Stimulated activated CD8-positive, alpha-beta memory T cell treated with anti-CD3 and anti-CD28 coated beads, Interleukin-7, amount 100 ng/mL, for 4 hours (primary cell): ENCODE results near the gene MGAT4C.

Source experiments
- DNase-seq, 2 donors: peaks; one replicate each; pipeline ENCODE4 v3.0.0-alpha.2; 2020; ENCODE audit warnings: low read depth in 2 of 2

MGAT4C gene

DNA sequence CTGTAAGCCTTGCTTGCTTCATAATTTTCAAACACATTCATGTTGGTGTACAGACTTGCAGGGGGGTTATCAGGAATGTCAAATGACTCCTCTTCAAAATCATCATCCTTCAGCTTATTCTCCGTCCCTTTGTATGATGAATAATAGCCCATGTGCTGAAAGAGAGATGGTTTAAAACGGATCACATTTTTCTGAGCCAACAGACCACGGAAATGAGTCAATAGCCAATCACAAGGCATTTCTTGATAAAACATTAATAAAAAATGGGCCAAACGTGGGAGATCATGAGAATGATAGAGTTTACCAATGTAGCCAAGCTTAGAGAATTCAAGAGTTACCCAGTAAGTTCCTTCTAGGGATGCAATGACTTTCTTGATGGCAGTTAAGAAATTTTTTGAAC is 276.6 kb downstream of the MGAT4C start:
- DNase-seq, result no peak

DNA sequence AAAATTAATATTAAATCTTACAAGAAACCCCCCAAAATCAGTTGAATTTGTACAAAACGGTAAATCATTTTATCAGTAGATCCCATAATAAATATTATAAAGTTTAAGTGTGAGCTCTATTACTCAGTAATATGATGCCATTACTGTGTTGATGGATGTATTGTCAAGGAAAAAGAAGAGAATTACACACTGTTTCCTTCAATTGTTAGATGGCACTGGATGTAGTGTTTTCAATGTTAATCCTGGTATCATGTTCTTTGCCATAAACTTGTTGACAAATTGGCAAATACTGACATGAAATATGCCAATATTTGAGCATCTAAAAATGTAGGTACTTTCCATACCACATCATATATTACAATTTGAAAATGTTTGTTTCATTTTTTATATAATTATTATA is 280.5 kb downstream of the MGAT4C start:
- no peak for DNase-seq

DNA sequence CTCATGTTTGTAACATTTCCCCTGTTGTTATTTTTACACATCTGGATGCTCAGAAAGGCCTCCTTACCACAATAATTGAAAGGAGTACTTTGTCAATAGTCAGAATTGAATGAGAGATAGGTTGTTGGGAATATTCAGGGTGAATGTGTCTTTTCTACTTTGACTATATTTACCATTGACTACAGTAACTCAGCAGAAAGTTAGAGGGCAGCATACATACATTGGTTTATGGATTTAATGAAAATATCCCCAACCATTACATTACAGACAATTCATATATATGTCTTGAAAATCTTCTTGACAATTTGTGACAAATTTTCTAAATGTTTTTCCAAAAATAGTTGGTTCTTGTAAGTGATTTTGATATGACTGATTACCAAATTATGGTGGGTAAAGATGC is 284.4 kb downstream of the MGAT4C start:
- DNase-seq, result no peak

DNA sequence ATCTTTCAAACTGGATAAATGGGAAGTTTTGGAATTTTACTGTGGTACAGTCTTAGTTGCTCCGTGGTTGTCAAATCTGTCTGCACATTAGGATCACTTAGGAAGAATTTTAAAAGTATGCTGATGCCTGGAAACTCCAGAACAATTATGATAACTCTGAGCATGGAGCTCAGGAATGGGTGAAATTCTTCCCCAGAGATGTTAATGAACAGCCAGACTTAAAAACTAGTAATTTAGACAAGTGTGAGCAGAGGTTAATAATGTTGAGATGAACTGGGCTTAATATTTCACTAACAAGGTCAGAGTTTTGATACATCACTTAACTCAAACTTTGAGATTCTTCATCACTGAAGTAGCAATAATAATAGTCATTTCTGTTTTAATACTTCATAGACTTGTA is 287.6 kb downstream of the MGAT4C start:
- no peak for DNase-seq

DNA sequence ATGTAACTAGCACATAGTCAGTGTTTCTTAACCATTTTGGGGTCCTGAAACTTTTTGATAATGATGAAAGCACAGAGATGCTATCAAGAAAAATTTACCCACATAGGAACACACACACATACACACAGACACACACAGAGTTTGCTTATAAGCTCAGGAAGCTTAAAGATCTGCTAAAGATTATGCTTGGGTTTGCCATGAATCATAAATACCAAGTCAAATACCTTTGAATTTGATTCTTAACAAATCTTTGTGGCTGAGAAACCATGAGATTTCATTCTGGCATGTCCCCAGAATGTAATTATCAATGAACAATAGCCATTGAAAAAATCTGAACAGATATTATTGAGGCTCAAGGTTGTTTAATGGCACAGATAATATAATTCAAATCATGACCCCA is 292.9 kb downstream of the MGAT4C start:
- DNase-seq, result no peak

DNA sequence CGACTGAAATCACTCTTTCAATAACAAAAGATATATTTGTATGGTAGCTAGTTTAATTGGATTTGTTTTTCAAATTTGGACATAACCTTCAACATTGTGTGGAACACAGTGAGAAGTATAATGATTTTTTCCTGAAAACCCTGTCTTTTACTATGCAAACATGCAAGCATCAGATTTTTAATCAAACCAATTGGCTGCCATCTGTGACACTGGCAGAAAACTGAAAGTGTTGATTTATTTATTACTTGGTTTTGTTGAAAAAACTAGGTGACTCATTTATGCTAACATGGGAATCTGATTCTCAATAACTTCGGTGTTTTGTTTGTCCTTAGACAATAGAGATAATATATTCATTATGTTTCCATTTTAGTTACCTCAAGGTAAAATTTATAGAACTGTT is 300.1 kb downstream of the MGAT4C start:
- DNase-seq, result no peak

DNA sequence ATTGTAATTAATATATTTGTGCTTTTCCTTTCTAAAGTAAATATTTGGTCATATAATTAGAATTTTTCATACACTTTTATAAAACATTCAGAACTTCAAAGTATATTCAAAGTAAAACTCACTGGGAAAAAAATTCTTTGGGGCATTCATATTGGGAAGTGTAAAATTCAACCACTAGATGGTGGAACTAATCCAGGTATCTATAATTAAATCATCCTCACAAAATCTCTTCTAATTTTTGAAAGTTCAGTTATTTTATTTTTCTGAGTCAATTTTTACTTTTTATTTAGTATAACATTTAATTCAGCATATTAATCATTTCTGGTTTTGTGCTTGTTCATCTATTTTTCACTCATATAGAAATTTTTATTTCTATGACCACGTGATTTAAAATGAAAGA is 301.1 kb downstream of the MGAT4C start:
- no peak for DNase-seq

DNA sequence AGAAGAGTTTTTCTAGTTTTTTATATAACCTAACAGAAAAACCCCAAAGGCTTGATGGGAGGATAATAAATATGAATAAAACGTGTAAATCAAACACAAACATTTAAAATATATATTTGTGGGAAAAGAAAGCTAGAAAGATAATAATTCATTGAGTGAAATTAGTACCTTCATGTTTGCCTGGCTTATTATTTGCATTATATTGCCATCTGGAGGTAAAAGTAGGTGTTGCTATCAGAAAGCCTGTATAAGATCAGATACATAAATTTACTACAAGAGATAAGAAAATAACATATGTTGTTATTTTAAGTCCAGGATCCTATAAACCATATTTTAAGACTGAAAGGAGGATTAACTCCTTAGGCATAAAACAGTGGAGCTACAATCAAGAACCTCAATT is 304.4 kb downstream of the MGAT4C start:
- no peak for DNase-seq

DNA sequence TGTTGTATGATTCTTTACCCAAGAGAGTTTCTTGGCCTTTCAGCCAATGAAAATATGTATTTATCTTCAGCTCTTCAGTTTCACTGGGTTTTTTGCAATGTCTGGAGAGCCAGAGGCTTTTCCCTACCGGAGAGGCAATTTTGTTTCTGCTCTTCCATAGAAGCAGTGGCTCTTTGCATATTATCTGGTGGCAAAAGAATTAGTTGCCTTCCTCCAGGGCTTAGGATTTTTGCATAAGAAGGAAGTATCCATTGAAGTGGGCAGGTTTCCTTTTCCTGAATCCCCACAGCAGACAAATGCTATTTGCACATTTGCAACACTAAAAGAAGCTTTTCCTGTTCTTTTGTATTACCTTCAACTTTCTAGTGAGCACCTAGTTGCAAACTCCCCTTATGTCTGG is 306.9 kb downstream of the MGAT4C start:
- DNase-seq, result no peak

DNA sequence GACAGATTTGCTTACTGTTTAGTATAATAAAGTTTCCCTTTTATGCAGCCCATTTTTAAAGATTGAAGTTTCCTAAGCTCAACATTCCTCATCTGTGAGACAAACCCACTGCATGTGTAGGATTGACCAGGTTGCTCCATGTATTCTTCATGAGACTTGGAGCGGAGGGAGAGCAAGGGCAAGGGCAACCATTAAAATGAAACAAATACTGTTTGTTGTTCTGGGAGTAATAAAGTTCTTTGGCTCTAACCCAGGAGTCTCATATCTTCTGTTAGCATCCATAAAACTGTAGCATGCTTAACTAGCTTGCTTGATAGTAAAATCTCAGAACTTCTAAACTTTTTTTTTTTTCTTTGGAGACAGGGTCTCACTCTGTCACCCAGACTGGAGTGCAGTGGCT is 307.9 kb downstream of the MGAT4C start:
- DNase-seq, result no peak

DNA sequence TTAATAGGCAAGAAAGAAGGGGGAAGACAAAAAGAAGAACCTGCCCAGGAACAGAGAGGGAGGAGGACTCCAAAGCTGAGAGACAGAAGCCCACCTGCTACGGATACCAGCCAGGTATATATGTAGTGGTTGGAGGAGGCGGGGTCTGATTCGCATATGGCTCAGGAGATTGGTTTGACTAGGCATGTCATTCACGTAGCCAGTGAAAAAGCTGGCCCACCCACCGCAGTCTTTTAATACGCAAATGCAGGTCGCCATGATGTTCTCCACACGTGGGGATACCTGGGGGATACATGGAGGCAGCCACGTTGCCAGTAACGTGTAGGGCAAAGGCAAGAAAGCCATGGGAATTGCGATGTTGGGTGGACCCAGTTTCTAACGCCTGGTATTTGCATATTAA is 308.9 kb downstream of the MGAT4C start:
- DNase-seq, result no peak

DNA sequence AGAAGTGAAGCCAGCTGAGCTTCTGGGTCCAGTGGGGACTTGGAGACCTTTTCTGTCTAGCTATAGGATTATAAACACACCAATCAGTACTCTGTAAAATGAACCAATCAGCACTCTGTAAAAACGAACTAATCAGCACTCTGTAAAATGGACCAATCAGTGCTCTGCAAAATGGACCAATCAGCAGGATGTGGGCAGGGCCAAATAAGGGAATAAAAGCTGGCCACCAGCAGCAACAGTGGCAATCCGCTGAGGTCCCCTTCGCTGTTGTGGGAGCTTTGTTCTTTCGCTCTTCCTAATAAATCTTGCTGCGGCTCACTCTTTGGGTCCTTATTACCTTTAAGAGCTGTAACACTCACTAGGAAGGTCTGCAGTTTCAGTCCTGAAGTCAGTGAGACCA is 309.8 kb downstream of the MGAT4C start:
- DNase-seq, result no peak

DNA sequence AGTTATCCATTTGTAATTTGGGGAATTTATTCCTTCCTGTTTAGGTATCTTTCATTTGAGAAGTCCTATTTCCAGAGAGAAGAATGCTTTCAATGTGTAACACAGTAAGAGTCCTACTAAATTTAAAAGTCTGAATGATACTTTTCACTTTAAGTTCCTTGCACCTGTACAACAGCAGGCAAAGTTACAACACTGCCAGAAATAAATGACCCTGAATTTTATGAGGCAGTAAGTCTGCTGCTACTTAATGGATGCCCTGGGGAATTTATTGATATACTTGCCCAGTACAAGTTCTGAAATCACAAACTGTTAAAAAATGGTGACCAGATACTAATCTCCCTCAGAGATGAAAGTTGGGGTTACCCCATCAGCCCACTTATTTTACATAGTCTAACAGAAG is 329.0 kb downstream of the MGAT4C start:
- no peak for DNase-seq

DNA sequence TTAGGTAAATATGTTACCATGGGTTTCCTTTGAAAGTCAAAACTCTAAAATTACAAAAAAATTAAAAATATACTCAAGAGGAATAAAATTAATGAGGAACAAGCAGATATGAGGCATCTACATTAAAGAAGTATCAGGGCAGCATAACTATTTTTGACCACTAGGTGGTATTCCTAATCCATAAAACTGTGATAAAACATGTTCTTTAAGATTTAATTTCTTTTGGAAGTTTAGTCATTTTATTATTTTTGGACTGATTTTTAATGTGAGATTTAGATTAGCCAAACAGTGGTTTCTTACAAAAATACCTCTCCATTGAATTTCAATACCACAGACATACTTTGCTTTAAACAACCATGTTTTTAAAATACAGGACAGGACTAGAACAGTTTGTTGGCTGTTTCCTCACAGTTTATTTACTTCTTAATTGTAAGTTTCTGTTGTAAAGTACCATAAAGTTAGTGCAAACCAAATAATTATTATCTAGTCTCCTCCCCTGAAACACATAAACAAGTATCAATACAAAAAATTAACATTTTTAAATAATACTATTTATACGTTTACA is 332.3 kb downstream of the MGAT4C start:
- no peak for DNase-seq

DNA sequence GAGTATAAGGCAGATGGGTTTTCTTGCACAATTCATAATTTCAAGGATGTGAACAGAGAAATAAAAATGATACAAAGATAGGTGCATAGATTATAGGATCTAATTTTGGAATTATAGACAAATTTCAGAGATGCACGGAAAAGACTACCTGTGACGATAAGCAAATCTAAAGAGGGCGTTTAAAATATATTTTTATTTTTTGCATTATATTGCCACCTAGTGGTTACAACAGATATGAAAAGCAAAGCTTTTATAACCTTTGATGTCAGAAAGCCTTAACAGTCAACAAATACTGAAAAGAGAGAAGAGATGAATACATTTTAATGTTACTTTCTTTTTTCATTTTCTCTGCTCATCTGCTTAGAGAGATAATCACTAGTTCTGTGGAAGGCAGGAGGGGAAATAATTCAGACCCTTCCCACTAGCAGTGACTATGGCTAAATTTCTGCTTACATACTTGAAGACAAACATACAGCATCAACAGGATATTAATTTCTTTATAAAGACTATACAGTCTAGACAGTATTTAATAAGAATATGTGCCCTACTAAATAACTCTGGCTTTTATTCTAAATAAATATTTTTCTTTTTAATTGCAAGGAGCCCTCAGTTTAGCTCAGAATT is 335.8 kb downstream of the MGAT4C start:
- no peak for DNase-seq
